Fibroblast of skin of left biceps (primary cell): Measurements from ENCODE around the gene TMEM38B.
"Not testable (repeated sequence)": the region's sequence is repeated elsewhere in the genome, so short reads cannot be mapped to it uniquely, and the experiment has no call there.

Experiments
- DNase-seq, 2 experiments: peaks; one replicate each; pipeline ENCODE4 v3.0.0-alpha.2; 2013; ENCODE audit warnings: low read depth in 2 of 2

TMEM38B gene

GRCh38 chr9:105681724-105682123 lies 12.6 kb upstream of the TMEM38B start:
- DNase-seq, result no peak

GRCh38 chr9:105683688-105684275 lies 10.6 kb upstream of the TMEM38B start:
- DNase-seq, result no peak

- no peak for DNase-seq
Observed at GRCh38 chr9:105686936-105687335, 7.4 kb upstream of the TMEM38B start.

GRCh38 chr9:105690742-105691141 lies 3.6 kb upstream of the TMEM38B start:
- DNase-seq, result no peak

GRCh38 chr9:105693435-105694189 lies 729 bp upstream of the TMEM38B start:
- no peak for DNase-seq

- no peak for DNase-seq
Observed at GRCh38 chr9:105694848-105695581, 674 bp downstream of the TMEM38B start.

- no peak for DNase-seq
Observed at GRCh38 chr9:105696219-105696793, 2.0 kb downstream of the TMEM38B start.

- no peak for DNase-seq
Observed at GRCh38 chr9:105697871-105698270, 3.5 kb downstream of the TMEM38B start.

GRCh38 chr9:105698348-105698870 lies 4.1 kb downstream of the TMEM38B start:
- no peak for DNase-seq

- DNase-seq, result no peak
Observed at GRCh38 chr9:105700668-105701067, 6.3 kb downstream of the TMEM38B start.

- DNase-seq, result no peak
Observed at GRCh38 chr9:105701145-105701544, 6.8 kb downstream of the TMEM38B start.

GRCh38 chr9:105702207-105702606 lies 7.9 kb downstream of the TMEM38B start:
- DNase-seq, result no peak

GRCh38 chr9:105703638-105704037 lies 9.3 kb downstream of the TMEM38B start:
- not testable (repeated sequence) for DNase-seq

- no peak for DNase-seq
Observed at GRCh38 chr9:105706156-105706555, 11.8 kb downstream of the TMEM38B start.

GRCh38 chr9:105708405-105708804 lies 14.1 kb downstream of the TMEM38B start:
- no peak for DNase-seq

GRCh38 chr9:105710638-105711037 lies 16.3 kb downstream of the TMEM38B start:
- DNase-seq, result no peak

GRCh38 chr9:105711867-105712266 lies 17.5 kb downstream of the TMEM38B start:
- no peak for DNase-seq

GRCh38 chr9:105712297-105712696 lies 18.0 kb downstream of the TMEM38B start:
- no peak for DNase-seq

GRCh38 chr9:105712773-105713172 lies 18.4 kb downstream of the TMEM38B start:
- no peak for DNase-seq

- DNase-seq, result no peak
Observed at GRCh38 chr9:105713260-105714019, 19.1 kb downstream of the TMEM38B start.

- DNase-seq, result no peak
Observed at GRCh38 chr9:105714020-105714331, 19.6 kb downstream of the TMEM38B start.

GRCh38 chr9:105716146-105716545 lies 21.8 kb downstream of the TMEM38B start:
- DNase-seq, result no peak
